CD4-positive, alpha-beta T cell treated with Interferon alpha-2 for 1 hour (primary cell): ENCODE data around the gene CIAO3.
A peak's percentile ranks its signal among the peaks of the same experiment; 100 is the strongest.
"Not testable (repeated sequence)": the region's sequence is repeated elsewhere in the genome, so short reads cannot be mapped to it uniquely, and the experiment has no call there.

Experiments used
- DNase-seq, 2 donors: peaks; one replicate each; pipeline ENCODE4 v3.0.0-alpha.2; 2020 to 2022

CIAO3 gene

DNA sequence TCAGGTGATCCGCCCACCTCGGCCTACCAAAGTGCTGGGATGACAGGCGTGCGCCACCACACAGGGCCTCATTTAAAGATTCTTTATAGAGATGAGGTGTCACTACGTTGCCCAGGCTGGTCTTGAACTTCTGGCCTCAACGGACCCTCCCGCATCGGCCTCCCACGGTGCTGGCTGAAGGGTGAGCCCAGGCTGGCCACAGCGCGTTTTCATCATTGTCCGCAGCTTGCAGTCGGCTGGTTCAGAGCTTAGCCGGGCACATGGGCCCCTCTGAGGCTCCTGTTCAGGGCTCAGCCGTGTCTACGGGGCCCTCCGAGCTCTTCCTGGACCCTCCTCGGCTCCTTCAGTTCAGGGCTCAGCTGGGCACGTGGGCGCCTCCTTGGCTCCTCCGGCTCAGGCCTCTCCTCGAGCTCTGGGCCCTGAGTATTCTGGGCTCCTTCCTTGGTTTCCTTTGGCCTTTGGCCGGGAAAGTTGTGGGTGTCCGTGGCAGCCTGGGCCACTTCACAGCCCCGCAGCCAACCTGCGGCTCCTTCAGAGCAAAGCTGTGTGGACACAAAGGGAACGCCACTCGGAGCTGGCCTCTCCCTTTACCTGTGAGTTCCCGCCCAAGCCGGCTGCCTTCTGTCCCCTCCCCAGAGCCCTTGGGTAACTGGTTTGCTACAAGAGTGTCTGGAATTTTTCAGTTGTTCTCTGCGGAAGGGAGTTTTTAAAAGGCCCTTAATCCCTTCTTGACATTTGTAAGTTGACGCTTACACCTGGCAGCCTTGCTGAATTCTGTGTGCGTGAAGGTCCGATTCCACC, 18.5 kb upstream of the CIAO3 start:
- DNase-seq, result no peak

DNA sequence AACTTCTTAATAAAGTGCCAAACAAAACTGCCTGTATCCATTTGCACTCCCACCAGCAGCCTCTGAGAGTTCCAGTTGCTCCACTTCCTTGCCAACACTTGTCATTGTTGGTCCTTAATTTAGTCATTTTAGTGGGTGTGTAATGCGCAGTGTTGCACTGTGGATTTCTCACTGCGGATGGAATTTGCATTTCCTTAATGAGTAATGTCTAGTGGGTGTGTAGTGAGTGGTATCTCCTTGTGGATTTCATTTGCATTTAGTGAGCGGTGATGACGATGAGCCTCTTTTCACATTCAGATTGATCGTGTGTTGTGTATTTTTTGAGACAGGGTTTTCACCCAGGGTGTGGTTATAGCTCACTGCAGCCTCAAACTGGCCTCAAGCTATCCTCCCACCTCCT, 15.6 kb upstream of the CIAO3 start:
- DNase-seq, result no peak

DNA sequence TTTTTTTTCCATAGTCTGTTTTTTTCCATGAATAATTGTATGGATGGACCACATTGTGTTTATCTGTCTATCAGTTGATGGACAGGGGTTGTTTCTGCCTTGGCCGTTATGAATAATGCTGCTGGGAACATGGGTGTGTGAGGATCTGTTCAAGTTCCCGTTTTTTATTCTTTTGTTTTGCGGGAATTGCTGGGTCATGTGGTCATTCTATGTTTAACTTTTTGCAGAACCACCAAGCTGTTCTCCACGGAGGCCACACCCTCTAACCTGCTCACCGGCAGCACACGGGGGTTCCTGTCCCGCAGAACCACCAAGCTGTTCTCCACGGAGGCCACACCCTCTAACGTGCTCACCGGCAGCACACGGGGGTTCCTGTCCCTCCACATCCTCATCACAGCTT, 13.9 kb upstream of the CIAO3 start:
- DNase-seq, result peak in 1 of 2 donors; percentile 43

DNA sequence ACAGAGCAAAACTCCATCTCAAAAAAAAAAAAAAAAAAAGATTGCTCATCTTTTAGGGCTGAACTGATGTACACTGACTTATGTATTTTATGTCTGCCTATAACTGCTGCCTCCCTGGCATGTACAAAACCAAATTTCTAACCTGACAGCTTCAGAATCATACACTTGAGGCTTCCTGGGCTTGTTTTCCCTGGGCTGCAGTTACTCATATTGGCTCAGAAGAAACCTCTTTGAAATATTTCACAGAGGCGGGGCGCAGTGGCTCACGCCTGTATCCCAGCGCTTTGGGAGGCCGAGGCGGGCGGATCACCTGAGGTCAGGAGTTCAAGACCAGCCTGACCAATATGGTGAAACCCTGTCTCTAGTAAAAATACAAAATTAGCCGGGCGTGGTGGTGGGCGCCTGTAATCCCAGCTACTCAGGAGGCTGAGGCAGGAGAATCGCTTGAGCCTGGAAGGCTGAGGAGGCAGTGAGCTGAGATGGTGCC, 13.4 kb upstream of the CIAO3 start:
- DNase-seq, result not testable (repeated sequence)

DNA sequence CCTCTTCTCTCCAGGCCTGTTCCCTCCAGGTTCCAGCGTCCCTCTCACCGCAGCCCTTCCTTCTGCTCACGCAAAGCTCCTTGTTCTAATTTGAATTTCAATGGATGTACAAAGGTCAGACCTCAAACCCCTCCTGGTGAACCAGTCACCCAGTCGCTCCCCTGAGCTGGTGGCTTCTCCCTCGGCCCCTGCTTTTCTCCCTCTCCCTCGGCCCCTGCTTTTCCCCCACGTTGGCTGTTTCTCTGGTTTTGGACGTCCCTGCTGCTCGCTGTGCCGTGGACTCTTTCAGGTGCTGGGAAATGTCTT, 11.2 kb upstream of the CIAO3 start:
- no peak for DNase-seq

DNA sequence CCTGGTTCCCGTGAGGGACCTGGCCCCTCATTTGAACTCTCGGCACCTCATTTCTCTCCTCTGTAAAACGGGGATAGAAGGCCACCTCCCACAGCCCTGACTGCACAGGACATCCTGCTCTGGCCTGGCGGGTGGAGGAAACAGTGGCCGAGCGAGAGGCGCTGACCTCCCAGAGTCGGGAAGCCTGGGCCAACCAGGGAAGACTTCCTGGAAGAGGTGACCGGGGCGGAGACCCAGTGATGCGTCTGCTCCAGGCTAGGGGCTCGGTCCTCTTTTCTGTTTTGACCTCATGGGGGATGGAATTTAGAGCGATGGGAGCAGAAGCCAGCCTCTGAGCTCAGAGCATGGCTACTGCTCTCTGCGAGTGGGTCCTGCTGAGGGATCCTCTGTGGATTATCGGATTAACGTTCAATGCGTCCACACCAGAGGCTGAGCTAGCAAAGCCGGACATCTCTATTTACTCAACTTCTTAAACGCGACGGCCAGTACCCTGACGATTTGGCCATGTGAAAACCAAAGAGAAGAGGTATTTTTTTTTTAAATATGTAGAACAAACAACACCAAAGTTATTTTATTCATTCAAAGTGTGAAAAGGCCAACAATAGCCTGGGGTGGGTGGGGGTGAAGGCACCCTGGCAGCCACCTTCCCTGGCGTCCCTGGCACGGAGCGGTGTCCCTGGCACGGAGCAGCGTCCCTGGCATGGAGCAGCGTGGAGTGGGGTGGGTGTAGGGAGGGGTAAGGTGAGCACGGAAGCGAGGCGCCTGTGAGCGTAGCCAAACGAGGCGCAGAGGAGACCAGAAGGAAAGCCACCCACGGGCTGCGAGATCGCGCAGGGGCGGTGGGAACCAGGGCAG, 10.6 kb upstream of the CIAO3 start:
- no peak for DNase-seq

DNA sequence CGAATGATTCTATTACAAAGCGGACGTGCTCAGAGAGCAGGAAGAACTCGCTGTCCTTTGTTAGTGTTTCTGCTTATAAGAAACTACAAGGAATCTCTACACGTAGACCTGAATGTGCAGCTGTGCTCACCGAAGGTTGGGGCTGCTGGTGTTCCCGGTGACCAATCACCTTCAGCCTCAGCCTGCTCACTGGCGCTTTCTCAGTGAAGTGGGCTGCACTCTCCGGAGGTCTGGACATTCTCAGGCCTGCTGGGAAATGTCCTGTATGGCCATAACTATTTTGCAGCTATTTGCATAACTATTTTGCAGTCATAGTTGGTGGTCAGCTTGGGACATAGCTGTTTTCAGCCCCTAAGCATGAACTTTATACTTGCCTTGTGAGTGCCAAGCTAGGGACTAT, 9.7 kb upstream of the CIAO3 start:
- no peak for DNase-seq

DNA sequence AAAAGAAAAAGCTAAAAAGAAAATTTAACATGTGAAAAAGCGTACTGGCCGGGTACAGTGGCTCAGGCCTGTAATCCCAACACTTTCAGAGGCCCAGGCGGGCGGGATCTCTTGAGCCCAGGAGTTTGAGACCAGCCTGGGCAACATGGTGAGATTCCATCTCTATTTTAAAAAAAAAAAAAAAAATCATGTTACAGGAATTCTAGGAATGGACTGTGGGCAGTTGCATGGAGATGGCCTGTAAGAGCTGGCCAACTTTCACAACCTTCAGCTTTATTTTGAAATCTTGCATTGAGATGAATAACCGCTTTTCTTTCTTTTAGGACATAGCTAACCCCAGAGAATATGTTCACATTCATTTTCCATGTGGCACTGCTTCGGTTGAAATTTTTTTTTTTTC, 8.2 kb upstream of the CIAO3 start:
- DNase-seq, result no peak

DNA sequence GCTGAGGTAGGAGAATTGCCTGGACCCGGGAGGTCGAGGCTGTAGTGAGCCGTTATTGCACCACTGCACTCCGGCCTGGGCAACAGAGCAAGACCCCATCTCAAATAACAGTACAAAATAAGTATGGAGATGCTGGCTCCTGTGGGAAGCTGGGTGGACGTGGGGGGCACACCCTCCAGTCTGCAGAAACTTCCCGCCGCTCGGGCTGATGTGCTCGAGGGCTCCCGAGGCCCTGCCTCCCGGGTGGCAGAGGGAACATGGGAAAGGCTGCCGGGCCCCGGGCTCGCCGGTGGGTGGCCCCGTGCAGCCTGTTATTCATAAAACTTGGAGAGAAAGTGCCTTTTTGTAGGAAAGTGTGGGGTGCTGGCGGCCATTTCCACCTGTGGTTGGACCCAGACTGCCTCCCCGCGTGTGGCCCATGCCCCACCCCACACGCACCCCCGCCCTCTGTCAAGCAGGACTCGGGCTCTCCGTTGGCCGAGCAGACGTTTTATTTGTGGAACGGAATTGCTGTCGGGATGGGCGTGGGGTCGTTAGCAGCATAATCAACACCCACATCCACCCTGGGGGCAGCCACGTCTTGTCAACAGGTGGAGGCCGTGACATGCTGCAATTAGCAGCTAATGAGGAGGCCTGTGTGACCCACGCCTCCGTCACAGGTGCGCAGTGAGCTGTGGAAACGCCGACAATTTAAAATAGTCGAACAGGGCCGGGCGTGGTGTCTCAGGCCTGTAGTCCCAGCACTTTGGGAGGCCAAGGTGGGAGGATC, 7.4 kb upstream of the CIAO3 start:
- DNase-seq, result no peak

DNA sequence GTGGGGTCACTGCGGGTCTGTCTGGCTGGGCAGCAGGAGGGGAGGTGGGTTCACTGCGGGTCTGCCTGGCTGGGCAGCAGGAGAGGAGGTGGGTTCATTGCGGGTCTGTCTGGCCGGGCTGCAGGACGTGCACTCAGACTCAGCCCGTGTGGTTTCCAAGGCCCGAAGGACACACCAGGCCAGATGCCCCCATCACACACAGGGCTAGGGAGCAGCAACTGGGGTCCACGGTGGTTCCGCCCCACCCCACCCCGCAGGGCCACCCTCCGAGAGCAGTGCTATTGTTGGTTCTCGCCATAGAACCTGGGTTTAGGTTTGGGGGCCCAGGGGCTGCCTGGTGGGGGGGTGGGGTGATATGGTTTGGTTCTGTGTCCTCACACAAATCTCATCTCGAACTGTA, 5.8 kb upstream of the CIAO3 start:
- DNase-seq, result no peak

DNA sequence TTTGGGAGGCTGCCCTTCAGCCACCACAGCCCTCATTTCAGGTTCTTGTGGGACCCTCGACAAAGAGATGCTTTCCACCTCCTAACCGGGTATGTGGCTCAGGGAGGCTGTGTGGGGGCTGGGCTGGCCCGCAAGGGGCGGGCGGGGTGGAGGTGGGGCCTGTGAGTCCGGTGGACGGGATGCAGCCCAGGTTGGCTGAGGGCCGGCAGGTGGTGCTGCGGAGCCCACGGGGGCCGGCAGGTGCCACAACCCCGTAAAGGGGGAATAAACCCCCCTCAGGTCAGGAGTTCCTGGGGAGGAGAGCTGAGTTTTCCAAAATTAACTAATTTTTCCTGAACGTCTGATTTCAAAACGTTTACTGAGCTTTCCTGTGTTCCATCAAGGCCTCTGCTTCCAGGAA, 4.9 kb upstream of the CIAO3 start:
- no peak for DNase-seq

DNA sequence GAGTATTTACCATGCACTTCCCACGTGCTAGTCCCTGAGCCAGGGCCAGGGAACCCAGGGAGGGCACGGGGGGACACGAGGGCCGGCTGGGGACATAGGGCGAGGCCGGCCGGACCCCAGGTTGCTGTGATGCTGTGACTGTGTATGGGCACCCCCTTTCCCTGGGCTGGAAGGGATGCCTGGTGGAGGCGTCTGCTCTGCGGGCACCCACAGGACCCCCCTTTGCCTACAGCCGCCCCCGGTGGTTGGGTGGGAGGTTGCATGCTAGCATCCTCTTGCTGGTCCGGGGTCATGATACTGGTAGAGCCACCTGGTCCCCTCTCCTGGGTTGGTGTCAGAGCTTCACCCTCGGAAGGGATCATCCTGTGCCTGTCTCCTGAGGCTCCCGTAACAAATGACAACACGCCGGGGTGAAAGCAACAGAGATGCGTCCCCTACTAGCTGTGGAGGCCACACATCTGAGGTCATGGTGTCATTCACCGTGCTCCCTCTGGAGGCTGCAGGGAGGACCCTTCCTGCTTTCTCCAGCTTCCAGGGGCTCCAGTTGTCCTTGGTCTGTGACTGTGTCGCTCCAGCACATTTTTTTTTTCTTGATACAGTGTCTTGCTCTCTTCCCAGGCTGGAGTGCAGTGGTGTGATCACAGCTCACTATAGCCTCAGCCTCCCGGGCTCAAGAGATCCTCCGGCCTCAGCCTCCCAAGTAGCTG, 3.1 kb upstream of the CIAO3 start:
- no peak for DNase-seq

DNA sequence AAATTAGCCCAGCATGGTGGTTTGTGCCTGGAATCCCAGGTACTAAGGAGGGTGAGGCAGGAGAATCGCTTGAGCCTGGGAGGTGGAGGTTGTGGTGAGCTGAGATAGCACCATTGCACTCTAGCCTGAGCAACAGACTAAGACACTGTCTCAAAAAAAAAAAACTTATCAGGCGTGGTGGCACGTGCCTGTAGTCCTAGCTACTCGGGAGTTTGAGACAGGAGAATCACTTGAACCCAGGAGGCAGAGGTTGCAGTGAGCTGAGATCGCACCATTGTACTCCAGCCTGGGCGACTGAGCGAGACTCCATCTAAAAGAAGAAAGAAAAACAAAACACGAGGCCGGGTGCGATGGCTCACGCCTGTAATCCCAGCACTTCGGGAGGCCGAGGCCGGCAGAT, 2.1 kb upstream of the CIAO3 start:
- not testable (repeated sequence) for DNase-seq

DNA sequence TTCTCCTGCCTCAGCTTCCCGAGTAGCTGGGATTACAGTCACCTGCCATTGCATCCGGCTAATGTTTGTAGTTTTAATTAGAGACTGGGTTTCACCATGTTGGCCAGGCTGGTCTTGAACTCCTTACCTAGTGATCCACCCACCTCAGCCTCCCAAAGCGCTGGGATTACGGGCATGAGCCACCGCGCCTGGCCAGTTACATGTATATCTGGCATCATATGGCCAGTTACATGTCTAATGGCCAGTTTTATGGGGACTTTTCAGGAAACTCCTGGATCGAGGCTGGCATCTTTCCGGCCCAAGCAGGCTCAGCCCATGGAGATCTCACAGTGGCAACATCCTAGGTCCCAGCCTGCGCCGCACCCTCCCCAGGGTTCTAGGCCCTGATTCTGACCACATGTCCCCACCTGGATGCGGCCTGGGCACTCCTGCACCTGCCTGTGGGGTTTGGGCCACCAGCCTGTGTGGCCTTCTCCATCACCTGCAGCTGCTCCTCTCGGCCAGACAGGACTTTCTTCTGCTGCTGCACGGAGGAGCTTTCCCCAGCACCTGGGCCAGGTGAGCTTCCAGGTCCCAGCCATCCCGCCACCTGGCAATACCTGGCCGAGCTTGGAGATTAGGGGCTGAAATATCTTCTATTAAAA, 1.3 kb upstream of the CIAO3 start:
- DNase-seq, result no peak

DNA sequence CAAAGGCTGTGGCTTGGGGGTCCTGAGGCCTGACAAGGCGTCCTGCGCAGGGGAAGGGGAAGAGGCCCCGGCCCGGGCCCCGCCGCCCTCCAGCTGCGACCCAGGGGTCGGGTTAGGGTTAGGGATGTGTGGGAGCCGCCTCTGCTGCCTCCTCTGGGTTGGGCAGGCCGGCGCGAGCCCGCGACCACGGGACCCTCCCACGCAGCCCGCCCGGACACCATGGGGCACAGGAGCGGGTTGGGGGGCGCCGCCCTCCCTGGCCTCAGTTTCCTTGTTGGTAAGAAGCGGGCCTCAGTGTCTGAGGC, 386 bp downstream of the CIAO3 start:
- no peak for DNase-seq

DNA sequence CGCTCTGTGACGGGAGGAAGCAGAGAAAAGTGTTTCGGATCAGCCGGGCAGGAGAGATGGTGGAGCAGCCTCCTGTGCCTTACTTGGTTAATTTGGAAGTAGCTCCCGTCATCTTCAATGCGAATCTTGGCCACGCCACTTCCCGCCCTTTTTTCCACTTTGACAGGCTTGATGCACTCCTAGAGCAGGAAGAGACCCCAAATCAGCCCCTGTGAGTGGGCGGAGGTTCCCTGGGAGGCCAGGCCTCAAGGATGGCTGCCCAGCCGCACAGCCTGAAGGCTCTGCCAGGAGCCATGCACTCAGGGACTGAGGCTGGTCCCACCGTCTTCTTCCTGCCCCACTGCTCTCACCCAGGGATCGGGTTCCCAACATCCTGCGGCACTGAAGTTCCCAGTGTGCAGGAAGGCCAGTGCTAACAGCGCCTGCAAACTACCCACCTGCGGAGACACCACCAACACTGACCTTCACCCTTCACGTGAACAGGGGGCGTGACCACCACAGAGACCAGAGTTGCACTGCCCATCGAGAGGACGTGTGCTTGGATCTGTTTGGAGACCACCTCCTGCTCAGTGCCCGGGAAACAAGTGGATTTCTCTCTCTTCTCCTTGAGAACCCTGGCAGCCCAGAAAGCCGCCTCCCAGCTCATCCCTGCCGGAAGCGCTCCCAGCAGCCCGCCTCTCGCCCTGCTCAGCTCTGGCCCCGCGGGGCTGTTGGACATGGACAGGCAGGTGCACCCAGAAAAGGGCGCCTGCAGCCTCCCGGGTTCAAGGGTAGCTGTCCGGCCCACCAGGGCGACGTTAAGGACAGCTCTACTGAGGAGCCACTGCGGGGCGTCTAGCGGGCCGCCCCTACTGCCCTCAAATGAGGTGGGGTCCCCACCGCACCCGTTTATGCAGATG, 988 bp downstream of the CIAO3 start:
- no peak for DNase-seq

DNA sequence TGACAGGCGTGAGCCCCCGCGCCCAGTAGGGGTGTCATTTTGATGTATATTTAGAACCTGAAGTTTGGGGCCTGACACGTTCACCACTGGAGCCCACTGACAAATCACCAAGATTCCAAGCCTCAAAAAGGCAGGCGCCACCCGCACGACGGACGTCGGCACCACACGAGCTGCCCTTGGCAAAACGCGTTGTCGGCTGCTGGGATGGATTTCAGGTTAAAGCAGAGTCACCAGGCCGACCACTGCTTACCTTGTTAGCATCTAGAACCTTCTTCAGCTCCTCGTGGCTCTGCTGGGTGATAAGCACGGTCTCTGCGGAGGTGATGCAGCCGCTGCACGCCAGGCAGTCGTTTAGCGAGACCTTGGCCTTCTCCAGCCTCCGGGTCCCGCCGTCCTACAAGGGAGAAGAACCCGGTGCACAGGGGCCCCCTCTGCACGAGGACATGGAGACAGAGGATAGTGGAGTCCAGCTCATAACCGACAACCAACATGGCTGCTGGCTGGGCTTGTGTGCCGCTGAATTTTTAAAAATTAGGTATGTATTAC, 3.8 kb downstream of the CIAO3 start:
- no peak for DNase-seq

DNA sequence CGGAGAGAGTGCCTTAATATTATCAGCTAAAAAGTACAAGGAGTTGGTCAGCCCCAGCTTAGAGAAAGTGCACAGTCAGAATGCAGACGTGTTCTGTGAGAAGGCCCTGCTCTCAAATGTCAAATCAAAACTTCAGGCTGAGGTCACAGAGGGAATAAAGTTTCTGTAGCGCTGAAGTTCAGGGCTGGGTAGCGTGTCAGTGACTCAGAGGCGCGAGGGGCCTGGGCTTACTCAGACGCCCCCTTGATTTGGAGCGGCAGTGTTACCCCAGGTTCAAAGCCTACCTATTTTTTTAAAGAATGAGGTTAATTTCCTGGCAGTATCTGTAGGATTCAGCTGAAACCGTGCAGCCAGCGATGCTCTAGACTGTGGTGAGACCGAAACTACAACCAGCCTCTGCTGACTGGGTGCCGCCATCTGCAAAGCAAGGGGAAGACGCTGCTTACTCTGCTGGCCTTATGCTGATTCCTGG, 4.8 kb downstream of the CIAO3 start:
- no peak for DNase-seq

DNA sequence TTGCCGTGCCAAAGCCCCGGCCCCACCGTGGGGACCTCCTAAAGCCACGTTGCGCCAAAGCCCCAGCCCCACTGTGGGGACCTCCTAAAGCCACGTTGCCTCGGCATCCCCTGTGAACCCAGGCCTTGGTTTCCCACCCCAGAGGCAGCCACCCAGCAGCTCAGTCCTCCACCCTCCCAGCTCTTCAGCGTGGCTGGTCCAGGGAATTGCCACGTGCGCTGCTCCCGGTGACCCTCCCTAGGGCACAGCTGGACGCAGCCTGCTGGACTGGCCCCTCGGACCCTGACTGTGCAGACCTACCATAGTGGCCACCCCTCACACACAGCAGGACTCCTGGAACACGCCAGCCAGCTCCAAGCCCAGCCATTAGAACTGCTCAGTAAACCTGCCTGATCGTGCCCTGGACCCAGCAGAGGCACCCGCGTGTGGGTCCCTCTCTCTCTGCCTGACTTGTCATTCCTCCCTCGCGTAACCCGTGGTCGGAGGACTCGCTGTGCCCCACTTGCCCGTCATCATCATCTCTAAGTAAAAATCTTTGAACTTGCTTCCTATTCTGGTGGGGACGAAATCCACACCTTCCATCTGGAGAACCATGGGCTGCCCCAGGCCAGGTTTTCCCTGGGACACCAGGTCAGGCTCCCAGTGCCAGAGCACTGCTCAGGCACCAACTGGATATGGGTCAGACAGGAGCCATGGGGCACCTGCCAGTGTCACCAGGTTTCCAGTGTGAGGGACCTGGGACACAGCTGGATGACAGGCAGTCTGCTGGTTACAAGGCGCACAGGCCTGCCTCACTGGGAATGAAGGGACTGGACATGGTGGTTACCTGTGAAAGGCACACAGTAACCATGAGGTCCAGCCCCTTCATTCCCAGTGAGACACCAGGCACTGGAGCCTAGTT, 5.6 kb downstream of the CIAO3 start:
- DNase-seq, result no peak
